Prostate gland (tissue), 2 donors: ENCODE data around the gene LIPE.

Experiments used
- CTCF ChIP-seq, 4 experiments: fragments of 200-600 bp in 2 of 4; fragments of 450-650 bp in 2 of 4; sonication (generic) in 2 of 4; IDR thresholded peaks; 1 replicate in 3 of 4; 2 replicates in 1 of 4; pipeline ENCODE4 v1.5.1; 2016 to 2019; ENCODE audit warnings: antibody characterized with exemption in 4 of 4, mild to moderate bottlenecking in 2 of 4, moderate library complexity in 2 of 4
- POLR2A ChIP-seq: fragments of 450-650 bp; IDR thresholded peaks from one replicate; pipeline ENCODE4 v1.6.1; 2016; ENCODE audit warnings: antibody characterized with exemption, mild to moderate bottlenecking
- POLR2AphosphoS5 ChIP-seq: sonication (generic); formaldehyde crosslinking; IDR thresholded peaks from one replicate; pipeline ENCODE4 v1.6.1; 2017; ENCODE audit warnings: antibody characterized with exemption

- no peak for TF ChIP-seq POLR2AphosphoS5
- peak in 3 of 4 experiments; percentile 21 to 69 (median 45) for TF ChIP-seq CTCF (IDR thresholded peaks at IDR 0.05)
- no peak for TF ChIP-seq POLR2A
These were observed 7.1 kb downstream of the LIPE start for GRCh38 chr19:42420055-42420544.
